RWPE1 (cell line): Measurements from ENCODE around the gene FREM2.

ENCODE experiments used
- CTCF ChIA-PET: fragments of 350-600 bp; sonication (Branson Sonifier 250); formaldehyde crosslinking; extraction: SDS; loops from one replicate; lab custom pipeline; 2021; lab: Yijun Ruan, JAX
- POLR2A ChIA-PET: fragments of 400-600 bp; formaldehyde crosslinking; extraction: SDS; loops from one replicate; lab custom pipeline; 2020; ENCODE audit warnings: antibody characterized with exemption; ENCODE audit not compliant: low non-redundant PET; lab: Yijun Ruan, JAX
- DNase-seq: peaks from one replicate; pipeline ENCODE4 v3.0.0; 2012; ENCODE audit warnings: low spot score
- H3K27ac ChIP-seq: fragments of 450-650 bp; 2 replicates; pipeline ENCODE4 v1.5.1; 2017
- TF ChIP-seq, protein P1 (sequence below): fragments of 450-650 bp; conservative IDR thresholded peaks from 2 replicates; pipeline ENCODE4 v1.5.1; 2017; ENCODE audit warnings: low read depth, mild to moderate bottlenecking

Gene FREM2

DNA sequence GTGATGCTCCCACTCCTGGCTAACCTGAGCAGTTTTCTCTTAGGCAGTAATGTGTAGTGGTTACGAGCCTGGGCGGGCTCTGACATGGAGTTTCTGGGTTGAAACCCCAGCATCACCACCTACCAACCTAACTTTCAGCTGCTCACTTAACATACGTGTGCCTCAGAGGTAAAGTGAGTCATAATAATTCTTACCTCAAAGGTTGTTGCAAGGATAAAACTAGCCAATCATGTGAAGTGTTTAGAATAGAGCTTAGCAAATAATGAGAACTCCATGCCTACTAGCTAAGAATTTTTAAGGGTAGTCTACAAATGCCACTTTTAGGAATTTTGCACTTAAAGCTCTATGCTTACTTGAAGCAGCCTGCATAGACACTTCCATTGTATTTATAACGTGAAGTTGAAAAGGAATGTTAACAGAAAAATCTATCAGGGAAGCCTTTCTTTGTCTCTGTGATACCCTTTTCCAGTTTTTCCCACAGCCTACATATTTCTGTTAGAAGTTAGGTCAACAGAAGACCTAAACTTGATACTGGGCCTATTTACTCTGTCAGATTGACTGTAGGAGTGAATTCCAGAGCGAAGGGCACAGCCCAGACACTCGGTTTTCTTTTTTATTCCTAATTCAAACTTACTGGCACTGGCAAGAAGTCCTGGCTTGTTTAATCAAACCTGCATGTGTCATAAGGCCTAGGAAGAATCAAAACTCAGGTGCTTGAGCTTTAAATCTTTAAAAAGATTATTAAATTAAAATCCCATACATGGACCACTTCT lies 90.7 kb downstream of the FREM2 start:
- ChIA-PET CTCF (no interaction called here), POLR2A (no interaction called here)
- H3K27ac ChIP-seq, result no peak overlapping the region
- TF ChIP-seq, protein P1, sequence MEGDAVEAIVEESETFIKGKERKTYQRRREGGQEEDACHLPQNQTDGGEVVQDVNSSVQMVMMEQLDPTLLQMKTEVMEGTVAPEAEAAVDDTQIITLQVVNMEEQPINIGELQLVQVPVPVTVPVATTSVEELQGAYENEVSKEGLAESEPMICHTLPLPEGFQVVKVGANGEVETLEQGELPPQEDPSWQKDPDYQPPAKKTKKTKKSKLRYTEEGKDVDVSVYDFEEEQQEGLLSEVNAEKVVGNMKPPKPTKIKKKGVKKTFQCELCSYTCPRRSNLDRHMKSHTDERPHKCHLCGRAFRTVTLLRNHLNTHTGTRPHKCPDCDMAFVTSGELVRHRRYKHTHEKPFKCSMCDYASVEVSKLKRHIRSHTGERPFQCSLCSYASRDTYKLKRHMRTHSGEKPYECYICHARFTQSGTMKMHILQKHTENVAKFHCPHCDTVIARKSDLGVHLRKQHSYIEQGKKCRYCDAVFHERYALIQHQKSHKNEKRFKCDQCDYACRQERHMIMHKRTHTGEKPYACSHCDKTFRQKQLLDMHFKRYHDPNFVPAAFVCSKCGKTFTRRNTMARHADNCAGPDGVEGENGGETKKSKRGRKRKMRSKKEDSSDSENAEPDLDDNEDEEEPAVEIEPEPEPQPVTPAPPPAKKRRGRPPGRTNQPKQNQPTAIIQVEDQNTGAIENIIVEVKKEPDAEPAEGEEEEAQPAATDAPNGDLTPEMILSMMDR, result no peak
- DNase-seq, result no peak

DNA sequence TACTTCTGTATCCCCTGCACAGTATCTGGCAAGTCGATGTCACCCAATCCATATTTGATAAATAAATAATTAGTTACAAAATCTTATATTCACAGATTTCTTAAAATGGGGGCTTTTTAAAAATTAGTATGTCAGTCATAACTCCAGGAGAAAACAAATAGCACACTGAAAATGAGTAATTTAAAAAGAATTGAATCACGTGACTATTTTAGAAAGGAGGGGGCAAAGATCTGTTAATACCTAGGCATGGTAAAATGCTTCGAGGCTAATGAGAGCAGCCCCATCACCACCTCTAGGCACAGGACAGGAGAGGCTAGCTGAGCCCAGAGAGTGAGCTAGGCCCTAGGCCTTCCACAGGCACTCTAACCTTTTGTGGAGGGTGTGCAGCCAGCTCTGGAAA lies 94.7 kb downstream of the FREM2 start:
- no peak overlapping the region for H3K27ac ChIP-seq
- TF ChIP-seq, protein P1, result no peak
- ChIA-PET POLR2A (no interaction called here), CTCF (no interaction called here)
- no peak for DNase-seq

DNA sequence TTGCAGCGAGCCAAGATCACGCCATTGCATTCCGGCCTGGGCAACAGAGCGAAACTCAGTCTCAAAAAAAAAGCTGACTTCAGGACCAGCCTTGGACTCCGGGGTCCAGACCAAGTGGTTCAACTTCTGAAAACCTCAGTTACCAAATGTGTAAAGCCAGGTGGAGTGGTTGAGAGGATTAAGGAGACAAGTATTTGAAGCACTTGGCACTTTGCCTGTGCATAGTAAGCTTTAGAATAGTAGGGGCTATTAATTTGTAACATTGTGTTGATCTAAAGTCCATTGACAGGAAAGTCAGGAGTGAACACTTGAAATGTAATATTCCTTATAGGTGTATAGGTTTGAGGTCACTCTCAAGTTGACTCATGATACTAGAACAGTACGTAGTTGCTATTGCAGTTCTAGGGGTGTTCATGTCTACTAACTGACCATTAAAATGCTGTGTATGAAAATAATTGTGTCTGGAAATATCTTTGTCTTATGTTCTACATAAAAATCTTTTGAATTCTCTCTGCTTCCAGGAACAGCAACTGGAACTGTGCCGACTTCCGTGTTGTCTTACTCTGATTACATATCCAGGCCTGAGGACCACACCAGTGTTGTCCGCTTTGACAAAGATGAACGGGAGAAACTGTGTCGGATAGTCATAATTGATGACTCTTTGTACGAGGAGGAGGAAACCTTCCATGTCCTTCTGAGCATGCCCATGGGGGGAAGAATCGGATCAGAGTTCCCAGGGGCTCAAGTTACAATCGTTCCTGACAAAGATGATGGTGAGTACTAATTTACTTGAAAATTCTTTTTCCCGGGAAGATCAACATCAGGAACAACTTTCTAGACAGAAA lies 97.4 kb downstream of the FREM2 start:
- POLR2A ChIA-PET, result no interaction called here
- CTCF ChIA-PET, result interaction anchor here (0.7 kb wide), 1 partner anchor 353 kb away, joined by 3 read pairs; no protein-coding TSS in a partner anchor
- H3K27ac ChIP-seq, result no peak overlapping the region
- DNase-seq, result no peak
- TF ChIP-seq, protein P1, result no peak

DNA sequence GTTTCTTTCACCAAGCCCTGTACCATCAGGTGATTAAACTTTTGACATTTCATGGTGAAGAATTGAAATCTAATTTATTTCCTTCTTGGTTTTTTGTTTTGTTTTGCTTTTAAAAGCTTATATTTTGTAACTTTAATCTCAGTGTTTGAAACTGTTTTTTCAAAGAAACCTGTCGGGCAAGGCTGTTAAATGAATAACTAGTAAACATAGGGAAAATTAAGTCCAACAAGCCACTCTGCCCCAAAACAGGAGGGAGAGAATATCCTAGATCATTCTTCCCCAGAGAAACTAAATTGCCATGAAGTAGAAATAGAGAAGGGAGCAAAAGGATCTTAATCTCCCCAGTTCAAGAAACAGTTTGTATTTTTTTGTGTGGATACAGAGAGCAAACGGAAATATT lies 98.2 kb downstream of the FREM2 start:
- no peak overlapping the region for H3K27ac ChIP-seq
- TF ChIP-seq, protein P1, result no peak
- no peak for DNase-seq
- CTCF ChIA-PET, result interaction anchor here (0.7 kb wide), 1 partner anchor 352 kb away, joined by 3 read pairs; no protein-coding TSS in a partner anchor
- POLR2A ChIA-PET, result no interaction called here

DNA sequence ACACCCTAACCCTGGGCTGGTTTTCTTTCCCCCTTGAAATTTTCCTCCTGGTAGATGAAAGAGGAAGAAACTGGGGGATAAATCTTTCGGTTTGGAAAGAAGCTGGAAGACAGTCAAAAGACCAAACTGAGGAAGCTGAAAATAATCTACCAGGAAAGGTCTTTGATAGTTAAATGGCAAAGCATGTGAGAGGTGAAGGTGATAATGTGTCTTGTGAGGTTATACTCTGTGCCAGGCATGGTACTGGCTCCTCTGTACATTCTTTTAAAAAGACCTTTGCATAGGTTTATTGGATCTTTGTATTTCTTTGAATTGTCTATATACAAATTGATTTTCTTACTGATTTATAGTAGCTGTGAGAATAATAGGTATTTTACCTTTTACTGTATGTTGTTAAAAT lies 98.6 kb downstream of the FREM2 start:
- TF ChIP-seq, protein P1, result no peak
- ChIA-PET CTCF (no interaction called here), POLR2A (no interaction called here)
- no peak for DNase-seq
- H3K27ac ChIP-seq, result no peak overlapping the region

DNA sequence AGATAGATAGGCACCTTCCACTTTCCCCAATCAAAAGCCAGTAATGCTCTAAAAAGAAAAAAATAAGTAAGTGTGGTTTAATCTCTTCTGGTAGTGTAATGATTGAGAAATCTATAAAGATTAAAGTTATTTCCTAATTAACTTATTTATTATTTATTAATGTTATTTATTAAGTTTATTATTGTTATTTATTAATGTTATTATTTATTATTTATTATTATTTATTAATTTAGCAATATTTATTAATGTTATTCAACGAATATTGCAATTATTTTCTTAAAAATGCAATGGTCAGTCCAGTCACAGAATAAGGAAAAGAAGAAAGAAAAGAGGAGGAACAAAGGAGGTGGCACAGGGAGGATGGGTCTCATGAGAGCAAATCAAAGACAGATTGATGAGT lies 100.7 kb downstream of the FREM2 start:
- CTCF ChIA-PET, result no interaction called here
- H3K27ac ChIP-seq, result no peak overlapping the region
- DNase-seq, result no peak
- POLR2A ChIA-PET, result no interaction called here
- TF ChIP-seq, protein P1, result no peak
